Esophagus (tissue), 2 donors: ENCODE results near the gene C2orf49. TPM values are rescaled to one million over a fixed set of nuclear protein-coding genes. Genes with fewer than 3 reads are reported as not detected.

Experiments used
- H3K27ac ChIP-seq, 2 donors: one replicate each; pipeline ENCODE4 v1.5.1; 2013; ENCODE audit warnings: low read depth in 2 of 2, mild to moderate bottlenecking in 2 of 2, inconsistent platforms in 1 of 2, low read length in 1 of 2, moderate library complexity in 1 of 2
- H3K27me3 ChIP-seq, 2 donors: one replicate each; pipeline ENCODE4 v1.6.1; 2013; ENCODE audit warnings: low read length in 2 of 2, control low read depth in 1 of 2, mild to moderate bottlenecking in 1 of 2; ENCODE audit not compliant: insufficient read depth in 2 of 2, control insufficient read depth in 1 of 2
- H3K36me3 ChIP-seq, 2 donors: one replicate each; pipeline ENCODE4 v1.6.1; 2013; ENCODE audit warnings: low read length in 1 of 2; ENCODE audit not compliant: control insufficient read depth in 2 of 2, insufficient read depth in 2 of 2
- H3K4me1 ChIP-seq, 2 donors: one replicate each; pipeline ENCODE4 v1.6.1; 2013; ENCODE audit warnings: low read length in 1 of 2; ENCODE audit not compliant: control insufficient read depth in 2 of 2, insufficient read depth in 2 of 2
- H3K4me3 ChIP-seq, 2 donors: one replicate each; pipeline ENCODE4 v1.5.1; 2013; ENCODE audit warnings: low read length in 2 of 2, mild to moderate bottlenecking in 2 of 2, low read depth in 1 of 2, moderate library complexity in 1 of 2
- H3K9me3 ChIP-seq, 2 donors: one replicate each; pipeline ENCODE4 v1.6.1; 2013; ENCODE audit warnings: mild to moderate bottlenecking in 2 of 2, low read depth in 1 of 2, low read length in 1 of 2, moderate library complexity in 1 of 2; ENCODE audit not compliant: control insufficient read depth in 2 of 2, insufficient read depth in 1 of 2
- WGBS, 2 donors: extraction: QIAGEN DNeasy Blood & Tissue Kit; methylation state at CpG; one replicate each; pipeline ENCODE4 v1.1.7; 2013; 5-methylcytosine and 5-hydroxymethylcytosine counted together
- polyA plus RNA-seq, 2 donors: library from polyadenylated mRNA; stranded (reverse); fragments of 200-250 nt; gene quantifications; one replicate each; pipeline ENCODE4 v1.2.3, GENCODE V29; 2013
- donor health status: healthy with polysubstance abuse.
- donor health status: Bipolar disorder and iron deficiency.

Gene C2orf49
- polyA plus RNA-seq, 2 donors = 6.6 to 8.7 TPM

GRCh38 chr2:105369777-105370690 lies 32.7 kb downstream of the C2orf49 start:
- H3K27me3 ChIP-seq = no peaks in the 10 kb centered on the region
- peaks cover 4 to 13% of the 10 kb centered on the region in 2 donors for H3K4me1 ChIP-seq
- 36 to 37% methylated on average over 30 of the region's 30 CpGs for WGBS, 2 donors
- no peaks in the 10 kb centered on the region for H3K9me3 ChIP-seq
- peaks cover 2 to 15% of the 10 kb centered on the region in 2 donors for H3K36me3 ChIP-seq
- H3K4me3 ChIP-seq = no peak overlapping the region
- peak overlapping the region in 1 of 2 donors; percentile 27 for H3K27ac ChIP-seq

GRCh38 chr2:105371156-105371555 lies 33.8 kb downstream of the C2orf49 start:
- H3K27ac ChIP-seq = peak overlapping the region; percentile 35 to 58
- peaks cover 2 to 14% of the 10 kb centered on the region in 2 donors for H3K36me3 ChIP-seq
- 52 to 74% methylated on average over 10 of the region's 10 CpGs for whole genome bisulfite sequencing, 2 donors

GRCh38 chr2:105371810-105372209 lies 34.5 kb downstream of the C2orf49 start:
- Histone ChIP-seq H3K36me3 (peaks cover 0 to 11% of the 10 kb centered on the region in 2 donors), H3K4me3 (no peak overlapping the region), H3K27ac (peak overlapping the region; percentile 53 to 64), H3K4me1 (peaks cover 6 to 17% of the 10 kb centered on the region in 2 donors), H3K27me3 (no peaks in the 10 kb centered on the region), H3K9me3 (no peaks in the 10 kb centered on the region)
- WGBS, 2 donors = 43 to 62% methylated on average over 4 of the region's 4 CpGs

More at GRCh38 chr2:105371156-105371555, 33.8 kb downstream of the C2orf49 start:
- peaks cover 6 to 17% of the 10 kb centered on the region in 2 donors for H3K4me1 ChIP-seq
- H3K27me3 ChIP-seq = no peaks in the 10 kb centered on the region
- H3K9me3 ChIP-seq = no peaks in the 10 kb centered on the region
- no peak overlapping the region for H3K4me3 ChIP-seq

GRCh38 chr2:105373344-105373781 lies 36.0 kb downstream of the C2orf49 start:
- Histone ChIP-seq H3K27me3 (no peaks in the 10 kb centered on the region), H3K9me3 (no peaks in the 10 kb centered on the region), H3K27ac (peak overlapping the region; percentile 87 to 91), H3K36me3 (peaks cover 0 to 6% of the 10 kb centered on the region in 2 donors), H3K4me1 (peaks cover 6 to 17% of the 10 kb centered on the region in 2 donors), H3K4me3 (no peak overlapping the region)
- WGBS, 2 donors = 34 to 37% methylated on average over 9 of the region's 9 CpGs

- peaks cover 0 to 6% of the 10 kb centered on the region in 2 donors for H3K36me3 ChIP-seq
- 44 to 55% methylated on average over 9 of the region's 9 CpGs for WGBS, 2 donors
- H3K27me3 ChIP-seq = no peaks in the 10 kb centered on the region
- H3K9me3 ChIP-seq = no peaks in the 10 kb centered on the region
- peaks cover 6 to 17% of the 10 kb centered on the region in 2 donors for H3K4me1 ChIP-seq
- peak overlapping the region; percentile 87 to 91 for H3K27ac ChIP-seq
- H3K4me3 ChIP-seq = no peak overlapping the region
These were observed 36.6 kb downstream of the C2orf49 start for GRCh38 chr2:105373895-105374401.

GRCh38 chr2:105375001-105375561 lies 37.7 kb downstream of the C2orf49 start:
- 55 to 57% methylated on average over 15 of the region's 15 CpGs for WGBS, 2 donors
- H3K27me3 ChIP-seq = no peaks in the 10 kb centered on the region
- H3K9me3 ChIP-seq = no peaks in the 10 kb centered on the region
- H3K27ac ChIP-seq = peak overlapping the region; percentile 81 to 91
- no peak overlapping the region for H3K4me3 ChIP-seq
- peaks cover 9 to 20% of the 10 kb centered on the region in 2 donors for H3K4me1 ChIP-seq
- peaks cover 0 to 6% of the 10 kb centered on the region in 2 donors for H3K36me3 ChIP-seq

- no peaks in the 10 kb centered on the region for H3K27me3 ChIP-seq
- peaks cover 0 to 6% of the 10 kb centered on the region in 2 donors for H3K36me3 ChIP-seq
- whole genome bisulfite sequencing, 2 donors = 43 to 56% methylated on average over 11 of the region's 11 CpGs
- H3K9me3 ChIP-seq = no peaks in the 10 kb centered on the region
- no peak overlapping the region for H3K4me3 ChIP-seq
- peak overlapping the region; percentile 76 to 91 for H3K27ac ChIP-seq
- peaks cover 9 to 23% of the 10 kb centered on the region in 2 donors for H3K4me1 ChIP-seq
These were observed 38.7 kb downstream of the C2orf49 start for GRCh38 chr2:105376010-105376409.

- WGBS, 2 donors = 51 to 60% methylated on average over 5 of the region's 5 CpGs
- no peaks in the 10 kb centered on the region for H3K9me3 ChIP-seq
- H3K36me3 ChIP-seq = peaks cover 0 to 6% of the 10 kb centered on the region in 2 donors
- H3K27me3 ChIP-seq = no peaks in the 10 kb centered on the region
- H3K27ac ChIP-seq = peak overlapping the region in 1 of 2 donors; percentile 45
- H3K4me1 ChIP-seq = peaks cover 9 to 26% of the 10 kb centered on the region in 2 donors
- H3K4me3 ChIP-seq = no peak overlapping the region
These were observed 39.5 kb downstream of the C2orf49 start for GRCh38 chr2:105376789-105377240.

GRCh38 chr2:105377871-105378270 lies 40.5 kb downstream of the C2orf49 start:
- Histone ChIP-seq H3K27me3 (no peaks in the 10 kb centered on the region), H3K9me3 (no peaks in the 10 kb centered on the region), H3K27ac (peak overlapping the region in 1 of 2 donors; percentile 40), H3K4me1 (peaks cover 9 to 26% of the 10 kb centered on the region in 2 donors), H3K4me3 (no peak overlapping the region), H3K36me3 (peaks cover 0 to 6% of the 10 kb centered on the region in 2 donors)
- WGBS, 2 donors = 66 to 74% methylated on average over 3 of the region's 3 CpGs
